ENCODE data around the gene FOSB.

The FOSB gene

GRCh38 chr19:45517238-45517637 lies 49.4 kb downstream of the FOSB start:
- H3K4me1 ChIP-seq (ENCODE audit: low read depth, poor library complexity, severe bottlenecking) = peaks cover 9% of the 10 kb centered on the region
- H3K4me3 ChIP-seq (IDR thresholded peaks at IDR 0.05; ENCODE audit: insufficient read depth, low read depth, low read length) = no peak overlapping the region
- no peaks in the 10 kb centered on the region for H3K36me3 ChIP-seq (ENCODE audit: insufficient read depth)
- no peak overlapping the region for H3K27ac ChIP-seq
- peaks cover 10% of the 10 kb centered on the region; the same call in 1 of the 2 replicates for H3K79me2 ChIP-seq (ENCODE audit: insufficient read depth, low read depth)
- H3K9ac ChIP-seq = no peak overlapping the region
- no peak overlapping the region for H3K4me2 ChIP-seq
- no peaks in the 10 kb centered on the region for H3K27me3 ChIP-seq (ENCODE audit: insufficient read depth, low read depth)
- no peak overlapping the region for H2AFZ ChIP-seq (ENCODE audit: low read depth)
- TF ChIP-seq CTCF (conservative IDR thresholded peaks at IDR 0.05; ENCODE audit: low read depth, low read length) = no peak
- no peaks in the 10 kb centered on the region for H4K20me1 ChIP-seq (ENCODE audit: insufficient read depth)

- Histone ChIP-seq H3K4me2 (no peak overlapping the region), H4K20me1 (ENCODE audit: insufficient read depth) (no peaks in the 10 kb centered on the region), H3K79me2 (ENCODE audit: insufficient read depth, low read depth) (peaks cover 8% of the 10 kb centered on the region; the same call in 1 of the 2 replicates), H3K27ac (no peak overlapping the region), H2AFZ (ENCODE audit: low read depth) (no peak overlapping the region), H3K27me3 (ENCODE audit: insufficient read depth, low read depth) (no peaks in the 10 kb centered on the region), H3K4me1 (ENCODE audit: low read depth, poor library complexity, severe bottlenecking) (peaks cover 9% of the 10 kb centered on the region), H3K9ac (no peak overlapping the region), H3K4me3 (IDR thresholded peaks at IDR 0.05; ENCODE audit: insufficient read depth, low read depth, low read length) (no peak overlapping the region), H3K36me3 (ENCODE audit: insufficient read depth) (no peaks in the 10 kb centered on the region)
- no peak for TF ChIP-seq CTCF (conservative IDR thresholded peaks at IDR 0.05; ENCODE audit: low read depth, low read length)
Observed at GRCh38 chr19:45517641-45518468, 50.1 kb downstream of the FOSB start.

- Histone ChIP-seq H3K27me3 (ENCODE audit: insufficient read depth, low read depth) (no peaks in the 10 kb centered on the region), H3K4me2 (no peak overlapping the region), H4K20me1 (ENCODE audit: insufficient read depth) (no peaks in the 10 kb centered on the region), H3K27ac (no peak overlapping the region), H3K36me3 (ENCODE audit: insufficient read depth) (no peaks in the 10 kb centered on the region), H2AFZ (ENCODE audit: low read depth) (no peak overlapping the region), H3K79me2 (ENCODE audit: insufficient read depth, low read depth) (peaks cover 6% of the 10 kb centered on the region; the same call in 1 of the 2 replicates), H3K4me1 (ENCODE audit: low read depth, poor library complexity, severe bottlenecking) (peaks cover 12% of the 10 kb centered on the region), H3K4me3 (IDR thresholded peaks at IDR 0.05; ENCODE audit: insufficient read depth, low read depth, low read length) (no peak overlapping the region), H3K9ac (no peak overlapping the region)
- no peak for TF ChIP-seq CTCF (conservative IDR thresholded peaks at IDR 0.05; ENCODE audit: low read depth, low read length)
Observed at GRCh38 chr19:45518469-45518826, 50.7 kb downstream of the FOSB start.

- Histone ChIP-seq H3K4me3 (IDR thresholded peaks at IDR 0.05; ENCODE audit: insufficient read depth, low read depth, low read length) (no peak overlapping the region), H2AFZ (ENCODE audit: low read depth) (no peak overlapping the region), H3K27ac (no peak overlapping the region), H4K20me1 (ENCODE audit: insufficient read depth) (no peaks in the 10 kb centered on the region), H3K4me2 (no peak overlapping the region), H3K36me3 (ENCODE audit: insufficient read depth) (no peaks in the 10 kb centered on the region), H3K4me1 (ENCODE audit: low read depth, poor library complexity, severe bottlenecking) (peaks cover 5% of the 10 kb centered on the region), H3K9ac (no peak overlapping the region), H3K27me3 (ENCODE audit: insufficient read depth, low read depth) (no peaks in the 10 kb centered on the region), H3K79me2 (ENCODE audit: insufficient read depth, low read depth) (no peaks in the 10 kb centered on the region)
- no peak for TF ChIP-seq CTCF (conservative IDR thresholded peaks at IDR 0.05; ENCODE audit: low read depth, low read length)
Observed at GRCh38 chr19:45522010-45522941, 54.5 kb downstream of the FOSB start.
